Bronchial epithelial cell (primary cell): ENCODE data around the gene PDE11A. TPM values are rescaled to one million over a fixed set of nuclear protein-coding genes. Genes with fewer than 3 reads are reported as not detected.

ENCODE experiments used
- DNase-seq: peaks from one replicate; pipeline ENCODE4 v3.0.0-alpha.2; 2010; ENCODE audit warnings: low read depth
- FAIRE-seq: peaks from 2 replicates; lab custom pipeline; 2011; peaks lifted over from hg19 to GRCh38; lab: Jason Lieb, UNC
- H3K27me3 ChIP-seq: 2 replicates; pipeline ENCODE4 v1.5.1; 2011; ENCODE audit warnings: low read length; ENCODE audit not compliant: control insufficient read depth, insufficient read depth
- H3K36me3 ChIP-seq: 2 replicates; pipeline ENCODE4 v1.5.1; 2011; ENCODE audit warnings: low read length; ENCODE audit not compliant: control insufficient read depth, insufficient read depth
- H3K4me3 ChIP-seq: 2 replicates; pipeline ENCODE4 v1.5.1; 2011; ENCODE audit warnings: mild to moderate bottlenecking, low read depth, low read length, control low read depth
- CTCF ChIP-seq: IDR thresholded peaks from 2 replicates; pipeline ENCODE4 v1.5.1; 2011; ENCODE audit warnings: mild to moderate bottlenecking, moderate library complexity, low read length, control low read depth, inconsistent platforms; ENCODE audit not compliant: insufficient read depth, severe bottlenecking
- total RNA-seq: library from RNA; depleted of rRNA; stranded (reverse); fragments of >200 nt; gene quantifications from 2 replicates; pipeline ENCODE4 v1.2.1, GENCODE V29; 2014

PDE11A gene
- total RNA-seq, 1 donor from 2014 or later, result not detected

DNA sequence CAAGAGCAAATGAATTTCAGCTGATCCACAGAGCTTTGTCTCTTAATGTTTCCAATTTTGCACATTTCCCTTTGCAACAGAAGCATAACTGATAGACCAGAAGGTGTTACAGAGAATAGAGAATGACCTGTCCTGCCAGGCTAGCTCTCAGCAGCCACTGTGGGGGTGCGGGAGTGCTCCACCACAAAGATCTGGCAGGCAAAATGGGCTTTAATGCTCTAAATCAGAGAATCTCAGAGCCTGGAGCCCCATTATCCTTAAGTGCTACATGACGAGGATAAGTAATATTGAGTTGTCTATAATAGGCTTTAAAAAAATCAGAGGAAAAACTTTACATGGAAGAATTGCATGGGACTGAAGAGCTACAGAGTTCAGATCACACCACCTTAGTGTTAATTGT is 245.7 kb downstream of the PDE11A start:
- Histone ChIP-seq H3K36me3 (no peaks in the 10 kb centered on the region), H3K4me3 (no peak overlapping the region), H3K27me3 (no peaks in the 10 kb centered on the region)
- no peak for TF ChIP-seq CTCF
- FAIRE-seq, result no peak
- DNase-seq, result no peak

- DNase-seq (no peak), FAIRE-seq (no peak)
- Histone ChIP-seq H3K36me3 (no peaks in the 10 kb centered on the region), H3K27me3 (no peaks in the 10 kb centered on the region), H3K4me3 (no peak overlapping the region)
- TF ChIP-seq CTCF, result no peak
Measured at GRCh38 chr2:177822941-177823340, 249.6 kb downstream of the PDE11A start.

- H3K36me3 ChIP-seq, result no peaks in the 10 kb centered on the region
- H3K27me3 ChIP-seq, result no peaks in the 10 kb centered on the region
- no peak for FAIRE-seq
- no peak overlapping the region for H3K4me3 ChIP-seq
- no peak for DNase-seq
- TF ChIP-seq CTCF, result no peak
Measured at GRCh38 chr2:177818412-177818811, 254.2 kb downstream of the PDE11A start.

DNA sequence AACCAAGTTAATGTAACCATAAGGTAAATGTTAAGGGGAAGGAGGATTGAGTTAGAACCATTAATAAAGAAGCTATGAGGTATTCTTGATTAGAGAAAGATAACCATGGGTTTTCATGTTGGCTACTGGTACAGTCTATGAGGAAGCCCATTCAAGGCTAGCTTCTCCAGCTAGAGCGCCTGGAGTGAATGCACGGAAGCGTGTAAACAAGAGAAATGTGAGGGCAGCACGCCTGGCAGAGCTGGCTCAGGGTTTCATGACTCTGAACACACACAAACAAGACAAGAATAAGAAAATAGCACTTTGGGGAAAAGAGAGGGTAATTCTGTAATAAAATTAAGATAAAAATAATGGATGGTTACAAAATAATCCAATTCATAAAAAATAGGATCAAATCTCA is 255.3 kb downstream of the PDE11A start:
- FAIRE-seq (no peak), DNase-seq (no peak)
- no peak overlapping the region for H3K4me3 ChIP-seq
- no peaks in the 10 kb centered on the region for H3K27me3 ChIP-seq
- TF ChIP-seq CTCF, result no peak
- no peaks in the 10 kb centered on the region for H3K36me3 ChIP-seq

- DNase-seq (no peak), FAIRE-seq (no peak)
- no peak for TF ChIP-seq CTCF
Measured at GRCh38 chr2:177816766-177817165, 255.8 kb downstream of the PDE11A start.

DNA sequence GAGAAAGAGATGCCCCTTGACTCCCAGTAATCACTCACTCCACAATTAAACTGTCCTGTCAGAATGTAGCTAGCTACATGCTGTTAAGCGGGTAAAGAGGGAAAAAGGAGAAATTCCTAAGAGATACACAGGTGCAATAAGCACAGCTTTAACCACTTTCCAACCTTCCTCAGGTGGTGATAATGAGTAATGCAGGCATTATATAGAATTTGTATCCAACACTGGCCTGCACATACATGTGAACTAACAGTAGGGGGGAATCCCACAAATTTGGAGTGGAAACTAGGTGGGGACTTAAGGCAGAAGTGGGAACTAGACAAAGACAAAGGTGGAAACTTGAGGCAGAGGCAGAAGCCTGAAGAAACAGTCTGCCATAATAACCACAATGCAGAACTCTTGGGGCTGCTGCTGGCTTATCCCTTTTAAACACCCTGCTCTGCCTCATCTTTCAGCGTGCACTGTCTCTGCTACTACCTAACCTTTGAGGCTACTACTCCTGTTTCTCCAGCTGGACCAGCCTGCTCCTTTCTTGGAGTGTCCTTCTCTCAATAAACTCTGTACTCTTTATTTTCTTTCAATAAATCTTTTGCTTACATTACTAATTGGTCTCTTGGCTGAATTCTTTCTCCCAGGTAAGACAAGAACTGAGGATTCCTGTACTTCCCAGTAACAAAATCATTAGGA is 259.7 kb downstream of the PDE11A start:
- H3K36me3 ChIP-seq, result no peaks in the 10 kb centered on the region
- FAIRE-seq, result no peak
- no peaks in the 10 kb centered on the region for H3K27me3 ChIP-seq
- TF ChIP-seq CTCF, result peak; percentile 10
- no peak overlapping the region for H3K4me3 ChIP-seq
- peak; percentile 7 for DNase-seq

More at GRCh38 chr2:177816766-177817165, 255.8 kb downstream of the PDE11A start:
- H3K36me3 ChIP-seq, result no peaks in the 10 kb centered on the region
- H3K27me3 ChIP-seq, result no peaks in the 10 kb centered on the region
- no peak overlapping the region for H3K4me3 ChIP-seq
